Measurements from ENCODE around the gene LRP1B.

- no peak for TF ChIP-seq POLR2A (IDR thresholded peaks at IDR 0.05; ENCODE audit: low read depth)
- no peak for TF ChIP-seq POLR2AphosphoS5 (IDR thresholded peaks at IDR 0.05)
- TF ChIP-seq, protein P1, sequence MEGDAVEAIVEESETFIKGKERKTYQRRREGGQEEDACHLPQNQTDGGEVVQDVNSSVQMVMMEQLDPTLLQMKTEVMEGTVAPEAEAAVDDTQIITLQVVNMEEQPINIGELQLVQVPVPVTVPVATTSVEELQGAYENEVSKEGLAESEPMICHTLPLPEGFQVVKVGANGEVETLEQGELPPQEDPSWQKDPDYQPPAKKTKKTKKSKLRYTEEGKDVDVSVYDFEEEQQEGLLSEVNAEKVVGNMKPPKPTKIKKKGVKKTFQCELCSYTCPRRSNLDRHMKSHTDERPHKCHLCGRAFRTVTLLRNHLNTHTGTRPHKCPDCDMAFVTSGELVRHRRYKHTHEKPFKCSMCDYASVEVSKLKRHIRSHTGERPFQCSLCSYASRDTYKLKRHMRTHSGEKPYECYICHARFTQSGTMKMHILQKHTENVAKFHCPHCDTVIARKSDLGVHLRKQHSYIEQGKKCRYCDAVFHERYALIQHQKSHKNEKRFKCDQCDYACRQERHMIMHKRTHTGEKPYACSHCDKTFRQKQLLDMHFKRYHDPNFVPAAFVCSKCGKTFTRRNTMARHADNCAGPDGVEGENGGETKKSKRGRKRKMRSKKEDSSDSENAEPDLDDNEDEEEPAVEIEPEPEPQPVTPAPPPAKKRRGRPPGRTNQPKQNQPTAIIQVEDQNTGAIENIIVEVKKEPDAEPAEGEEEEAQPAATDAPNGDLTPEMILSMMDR (IDR thresholded peaks at IDR 0.05), result no peak
- no peak for TF ChIP-seq EP300 (IDR thresholded peaks at IDR 0.05)
Observed at GRCh38 chr2:140550821-140551220, 1580.0 kb downstream of the LRP1B start.

Data from esophagus muscularis mucosa (tissue), 4 donors.